GM21390 (cell line): ENCODE data around the gene ITK.
"Not testable (repeated sequence)": the region's sequence is repeated elsewhere in the genome, so short reads cannot be mapped to it uniquely, and the experiment has no call there.

Source experiments
- ATAC-seq: cut with Tn5 transposase; IDR thresholded peaks from one replicate; pipeline ENCODE4 v1.9.1; 2021; ENCODE audit not compliant: unreplicated experiment

ITK gene

GRCh38 chr5:157167214-157167621, 13.4 kb upstream of the ITK start:
- ATAC-seq, result no peak

DNA sequence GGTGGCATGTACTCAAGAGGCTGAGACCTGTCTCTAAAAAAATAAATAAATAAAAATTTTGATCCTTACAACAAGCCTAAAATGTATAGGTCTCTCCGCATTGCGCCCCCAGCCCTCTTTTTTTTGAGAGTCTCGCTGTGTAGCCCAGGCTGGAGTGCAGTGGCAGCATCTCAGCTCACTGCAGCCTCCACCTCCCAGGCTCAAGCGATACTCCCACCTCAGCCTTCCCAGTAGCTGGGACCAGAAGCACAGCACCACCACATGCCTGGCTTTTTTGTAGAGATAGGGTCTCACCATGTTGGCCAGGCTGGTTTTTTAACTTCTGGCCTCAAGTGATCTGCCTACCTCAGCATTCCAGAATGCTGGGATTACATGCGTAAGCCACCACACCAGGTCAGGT, 12.4 kb upstream of the ITK start:
- no peak for ATAC-seq

DNA sequence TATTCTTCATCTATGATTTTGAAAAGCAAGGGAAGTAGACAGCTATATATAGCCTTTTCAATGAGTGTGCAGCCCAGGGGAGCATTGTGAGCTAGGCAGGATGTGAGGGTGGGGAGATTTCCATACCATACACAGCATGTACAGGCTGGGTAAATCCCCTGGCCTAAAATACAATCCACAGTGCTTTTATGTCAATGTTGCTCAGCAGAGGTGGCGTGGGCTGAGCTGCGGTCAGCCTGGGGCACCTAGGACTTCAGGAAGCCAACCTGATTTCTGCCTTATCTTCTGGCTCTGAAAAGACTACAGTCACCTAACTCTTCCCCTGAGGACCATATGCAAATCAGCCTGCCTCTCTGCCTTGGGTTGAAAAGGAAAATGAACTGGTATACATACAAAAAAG, 8.2 kb upstream of the ITK start:
- ATAC-seq, result peak; percentile 98

DNA sequence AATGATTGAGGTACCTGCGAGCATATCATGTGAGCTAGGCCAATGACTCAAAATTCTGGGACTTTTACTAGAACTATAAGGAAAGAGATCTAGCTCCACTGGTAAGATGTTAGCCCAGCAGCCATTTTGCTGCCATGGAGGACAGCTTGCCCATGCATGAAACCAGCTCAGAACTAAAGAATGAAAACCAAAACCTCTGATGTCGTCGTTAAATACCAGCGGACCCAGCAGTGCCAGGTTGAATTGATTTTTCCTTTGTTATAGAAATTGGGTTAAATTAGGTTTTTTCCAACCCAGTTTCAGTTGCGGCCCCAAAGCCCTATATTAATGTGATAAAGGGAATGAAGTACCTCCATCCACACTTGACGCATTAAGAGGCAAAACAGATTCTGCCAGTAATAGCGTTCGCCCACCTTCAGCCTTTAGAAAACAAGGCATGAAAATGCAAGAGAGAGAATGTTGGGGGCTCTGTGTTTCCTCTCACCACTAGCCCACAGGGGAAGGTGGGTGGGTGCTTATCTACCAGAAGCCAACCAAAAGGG, 5.5 kb upstream of the ITK start:
- no peak for ATAC-seq

- ATAC-seq, result no peak
These were observed 2.7 kb upstream of the ITK start for GRCh38 chr5:157177953-157178352.

- no peak for ATAC-seq
These were observed 1.7 kb upstream of the ITK start for GRCh38 chr5:157178966-157179365.

DNA sequence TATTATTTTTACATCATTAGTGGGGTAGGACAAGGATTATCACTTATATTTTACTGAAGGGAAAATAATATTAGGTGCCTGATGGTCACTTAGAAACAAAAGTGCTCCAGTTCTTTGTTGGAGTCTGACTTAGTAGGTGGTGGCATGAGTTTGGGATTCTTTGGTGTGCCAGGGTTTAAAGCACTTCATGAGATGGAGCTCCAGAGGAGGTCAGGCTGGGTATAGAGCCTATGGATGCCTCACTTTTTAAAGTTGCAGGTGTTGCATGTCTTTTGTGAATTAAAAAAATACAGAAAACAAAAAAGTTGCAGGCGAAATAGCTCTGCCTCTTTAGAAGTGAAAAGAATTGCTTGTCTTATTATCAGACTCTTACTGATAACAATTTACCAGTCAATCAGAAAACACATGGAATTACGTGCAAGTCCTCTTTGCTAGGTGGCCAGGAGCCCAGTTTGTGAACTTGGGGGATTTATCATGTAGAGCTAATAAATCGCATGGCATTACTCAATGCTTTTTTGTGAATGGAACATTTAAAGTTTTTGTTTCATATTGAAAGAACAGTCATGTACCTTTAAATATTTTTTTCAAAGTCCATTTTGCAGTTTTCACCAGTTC, 1.6 kb downstream of the ITK start:
- ATAC-seq, result no peak

DNA sequence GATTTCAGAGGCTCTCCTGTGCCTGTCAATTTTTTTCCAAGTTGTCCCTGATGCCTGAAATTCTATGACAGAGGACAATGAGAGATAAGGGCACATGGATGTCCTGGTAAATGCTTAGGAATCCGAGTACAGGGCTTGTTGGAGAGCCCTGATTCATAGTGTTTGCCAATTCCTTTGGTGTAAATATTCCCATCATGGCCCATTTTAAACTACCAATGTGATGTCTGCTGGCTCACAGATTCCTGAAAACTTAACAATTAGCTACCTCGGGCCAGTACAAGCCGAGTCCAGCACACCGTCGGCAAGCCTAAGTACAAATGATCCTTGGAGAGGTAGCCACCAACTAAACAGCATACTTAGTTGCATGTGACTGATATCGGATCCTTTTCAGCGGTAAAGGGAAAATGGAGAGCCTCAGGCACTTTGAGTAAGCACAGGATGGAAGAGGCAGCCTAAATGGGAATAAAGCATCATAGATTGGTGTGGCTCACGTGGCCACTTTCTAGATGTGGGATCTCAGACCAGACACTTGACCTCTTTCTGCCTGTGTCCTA, 3.6 kb downstream of the ITK start:
- ATAC-seq, result no peak

- ATAC-seq, result not testable (repeated sequence)
These were observed 4.5 kb downstream of the ITK start for GRCh38 chr5:157185122-157185521.

DNA sequence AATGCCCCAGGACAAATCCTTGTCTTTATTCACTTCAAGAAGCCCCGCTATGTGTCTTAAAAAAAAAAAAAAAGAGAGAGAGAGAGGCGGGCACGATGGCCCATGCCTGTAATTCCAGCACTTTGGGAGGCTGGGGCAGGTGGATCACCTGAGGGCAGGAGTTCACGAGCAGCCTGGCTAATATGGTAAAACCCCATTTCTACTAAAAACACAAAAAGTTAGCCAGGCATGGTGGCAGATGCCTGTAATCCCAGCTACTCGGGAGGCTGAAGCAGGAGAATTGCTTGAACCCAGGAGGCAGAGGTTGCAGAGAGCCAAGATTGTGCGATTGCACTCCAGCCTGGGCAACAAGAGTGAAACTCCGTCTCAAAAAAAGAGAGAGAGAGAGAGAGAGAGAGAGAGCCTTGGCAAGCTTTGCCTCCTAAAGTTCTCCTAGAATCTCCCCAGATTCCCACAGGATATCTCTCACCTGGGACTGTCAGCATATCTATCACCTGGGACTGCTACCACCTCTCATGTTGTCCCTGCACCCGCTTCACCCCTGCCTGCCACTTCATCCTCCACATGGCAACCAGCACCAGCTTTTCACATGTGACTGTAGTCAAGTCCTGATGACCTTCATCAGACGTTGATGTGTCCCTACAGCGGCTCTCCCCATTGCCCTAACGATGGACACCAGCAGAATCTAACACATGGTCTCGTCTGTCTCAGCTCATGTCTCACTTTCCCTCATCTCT, 5.8 kb downstream of the ITK start:
- no peak for ATAC-seq

GRCh38 chr5:157187046-157187754, 6.6 kb downstream of the ITK start:
- no peak for ATAC-seq

DNA sequence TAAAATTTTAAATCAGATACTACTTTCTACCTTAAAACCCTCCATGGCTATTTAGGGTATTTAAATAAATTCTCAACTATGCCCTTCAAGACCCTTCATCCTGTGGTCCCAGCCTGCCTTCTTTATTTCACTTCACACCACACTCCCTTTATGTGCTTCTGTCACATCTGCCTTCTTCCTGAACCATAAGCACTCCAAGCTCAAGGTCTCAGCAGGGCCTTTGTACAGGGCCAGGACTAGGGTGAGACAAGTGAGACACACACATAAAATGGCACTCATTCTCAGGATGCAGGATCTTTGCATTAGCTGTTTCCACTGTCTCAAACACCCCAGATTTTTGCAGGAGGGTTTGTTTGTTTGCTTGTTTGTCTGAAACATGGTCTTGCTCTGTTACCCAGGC, 7.6 kb downstream of the ITK start:
- no peak for ATAC-seq

DNA sequence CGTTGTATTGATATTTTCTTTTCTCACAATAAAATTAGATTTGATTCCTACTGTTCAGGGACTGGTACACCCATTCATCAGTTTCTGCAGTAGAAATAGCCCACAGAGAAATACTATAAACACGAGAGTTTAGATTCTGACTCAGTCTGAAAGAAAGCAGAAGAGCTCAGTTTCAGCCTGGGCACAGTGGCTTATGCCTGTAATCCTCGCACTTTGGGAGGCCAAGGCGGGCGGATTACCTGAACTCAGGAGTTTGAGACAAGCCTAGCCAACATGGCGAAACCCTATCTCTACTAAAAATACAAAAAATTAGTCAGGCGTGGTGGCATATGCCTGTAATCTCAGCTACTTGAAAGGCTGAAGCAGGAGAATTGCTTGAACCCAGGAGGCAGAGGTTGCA, 8.6 kb downstream of the ITK start:
- peak; percentile 97 for ATAC-seq

DNA sequence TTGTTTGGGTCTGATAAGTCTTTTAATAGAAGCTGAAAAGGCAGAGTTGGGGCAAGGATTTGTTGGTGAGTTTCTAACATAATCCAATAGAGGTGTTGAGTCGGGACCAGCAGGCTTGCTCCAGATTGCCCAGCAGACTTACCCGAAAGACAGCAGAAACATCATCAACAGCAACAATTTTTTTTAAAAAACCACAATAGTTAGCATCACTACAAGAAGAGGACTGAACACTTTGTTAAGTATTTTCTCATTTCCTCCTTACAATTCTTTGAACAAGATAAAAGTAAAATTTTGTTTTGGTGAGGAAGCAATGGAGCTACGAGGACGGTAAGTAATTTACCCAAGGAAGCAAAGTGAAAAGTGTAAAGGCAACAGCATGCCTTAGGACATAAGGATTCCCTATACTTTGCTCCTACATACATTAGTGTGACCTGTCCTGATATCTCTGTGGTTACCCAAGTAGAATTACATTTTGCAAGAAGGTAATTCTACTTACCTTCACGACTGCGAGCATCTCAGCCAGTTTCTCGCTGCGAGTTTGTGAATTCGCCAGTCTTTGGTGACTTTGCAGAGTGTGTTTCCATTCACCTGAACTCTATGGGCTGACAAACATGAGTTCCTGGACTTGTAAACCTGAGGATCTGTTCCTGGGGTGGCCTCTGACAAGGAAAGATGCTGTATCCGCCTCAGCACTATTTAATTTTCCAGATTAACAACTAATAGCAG, 13.2 kb downstream of the ITK start:
- ATAC-seq, result no peak

DNA sequence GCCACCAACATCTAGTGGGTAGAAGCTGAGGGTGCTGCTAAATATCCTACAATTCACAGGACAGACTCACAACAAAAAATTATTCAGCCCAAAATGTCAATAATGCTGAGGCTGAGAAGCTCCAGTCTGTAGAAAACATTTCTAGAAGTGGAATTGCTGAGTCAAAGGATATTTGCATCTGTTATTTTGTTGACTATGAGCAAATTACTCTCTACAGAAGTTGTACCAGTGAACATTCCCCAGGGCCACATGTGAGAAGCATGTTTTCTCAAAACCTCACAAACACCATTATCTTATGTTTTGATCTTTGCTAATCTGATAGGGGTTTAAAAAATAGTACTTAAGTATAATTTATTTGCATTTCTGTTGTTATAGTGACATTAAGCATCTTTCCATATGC, 15.4 kb downstream of the ITK start:
- ATAC-seq, result no peak

GRCh38 chr5:157197086-157197485, 16.4 kb downstream of the ITK start:
- no peak for ATAC-seq

- ATAC-seq, result no peak
These were observed 17.8 kb downstream of the ITK start for GRCh38 chr5:157198277-157198986.

DNA sequence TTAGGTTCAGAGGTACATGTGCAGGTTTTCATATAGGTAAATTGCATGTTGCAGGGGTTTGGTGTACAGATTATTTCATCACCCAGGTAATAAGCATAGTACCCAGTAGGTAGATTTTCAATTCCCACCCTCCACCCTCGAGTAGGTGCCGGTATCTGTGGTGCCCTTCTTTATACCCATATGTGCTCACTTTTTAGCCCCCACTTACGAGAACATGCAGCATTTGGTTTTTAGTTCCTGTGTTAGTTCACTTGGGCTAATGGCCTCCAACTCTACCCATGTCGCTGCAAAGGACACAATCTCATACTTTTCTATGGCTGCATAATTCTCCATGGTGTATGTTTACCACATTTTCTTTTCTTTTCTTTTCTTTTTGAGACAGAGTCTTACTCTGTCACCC, 21.2 kb downstream of the ITK start:
- ATAC-seq, result no peak

DNA sequence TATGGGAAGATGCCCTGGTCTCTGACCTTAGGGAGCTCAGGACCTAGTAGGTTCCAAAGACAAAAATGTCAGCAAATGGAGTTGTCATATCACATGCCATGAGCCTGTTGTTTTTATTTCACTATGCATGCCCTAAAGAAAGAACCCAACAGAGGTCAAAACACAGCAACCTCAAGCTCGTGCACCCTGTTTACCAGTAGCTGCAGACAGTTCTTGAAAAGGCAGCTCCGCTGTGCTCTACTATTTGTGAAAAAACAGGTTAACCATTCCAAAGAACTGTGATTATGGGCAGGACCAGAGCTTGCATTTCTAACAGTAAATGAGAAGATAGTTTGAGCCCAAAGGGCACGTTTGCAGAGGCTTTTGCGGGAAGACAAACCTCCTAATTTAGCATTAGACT, 22.8 kb downstream of the ITK start:
- ATAC-seq, result no peak

GRCh38 chr5:157204765-157205164, 24.1 kb downstream of the ITK start:
- no peak for ATAC-seq
